GM19240 (cell line): ENCODE measurements around the gene BTG4.

Source experiments
- DNase-seq: peaks from one replicate; pipeline ENCODE4 v3.0.0; 2011; ENCODE audit warnings: low spot score; ENCODE audit not compliant: insufficient read length

The BTG4 gene

DNA sequence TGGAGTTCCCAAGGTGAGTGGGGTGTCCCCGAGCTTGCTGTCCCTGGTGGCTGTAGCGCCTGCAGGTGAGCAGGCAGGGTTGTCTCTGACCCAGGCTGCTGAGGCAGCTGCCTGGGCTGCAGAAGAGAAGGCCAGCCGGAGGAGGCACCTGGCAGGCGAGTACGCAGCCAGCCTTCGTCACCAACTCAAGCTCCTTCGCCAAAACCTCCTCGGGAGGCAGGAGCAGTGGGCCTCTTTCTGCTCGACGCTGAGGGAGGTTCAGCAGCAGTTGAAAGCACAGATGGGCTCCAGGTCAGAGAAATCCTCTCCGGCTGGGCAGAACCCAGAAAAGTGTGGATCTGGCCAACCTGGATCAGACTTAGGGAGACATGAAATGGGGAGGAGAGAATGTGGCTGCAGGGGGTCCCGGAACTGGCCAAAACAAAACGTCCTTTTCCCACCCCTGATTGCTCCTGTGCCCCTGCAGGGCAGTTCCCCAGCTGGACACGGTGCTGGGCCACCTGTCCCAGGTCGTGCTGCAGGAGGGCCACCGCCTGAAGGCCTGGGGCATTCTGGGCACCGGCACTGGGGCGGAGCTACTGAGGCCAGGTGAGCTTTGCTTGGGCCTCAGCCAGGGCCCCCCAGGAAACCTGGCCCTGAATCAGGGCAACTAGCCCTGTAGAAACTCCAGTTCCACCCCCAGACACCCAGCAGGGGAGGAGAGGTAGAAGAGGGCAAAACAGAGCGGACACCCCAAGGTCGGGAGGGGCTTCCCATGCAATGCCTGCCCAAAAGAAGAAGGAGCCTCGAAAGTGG, 56.7 kb downstream of the BTG4 start:
- no peak for DNase-seq

DNA sequence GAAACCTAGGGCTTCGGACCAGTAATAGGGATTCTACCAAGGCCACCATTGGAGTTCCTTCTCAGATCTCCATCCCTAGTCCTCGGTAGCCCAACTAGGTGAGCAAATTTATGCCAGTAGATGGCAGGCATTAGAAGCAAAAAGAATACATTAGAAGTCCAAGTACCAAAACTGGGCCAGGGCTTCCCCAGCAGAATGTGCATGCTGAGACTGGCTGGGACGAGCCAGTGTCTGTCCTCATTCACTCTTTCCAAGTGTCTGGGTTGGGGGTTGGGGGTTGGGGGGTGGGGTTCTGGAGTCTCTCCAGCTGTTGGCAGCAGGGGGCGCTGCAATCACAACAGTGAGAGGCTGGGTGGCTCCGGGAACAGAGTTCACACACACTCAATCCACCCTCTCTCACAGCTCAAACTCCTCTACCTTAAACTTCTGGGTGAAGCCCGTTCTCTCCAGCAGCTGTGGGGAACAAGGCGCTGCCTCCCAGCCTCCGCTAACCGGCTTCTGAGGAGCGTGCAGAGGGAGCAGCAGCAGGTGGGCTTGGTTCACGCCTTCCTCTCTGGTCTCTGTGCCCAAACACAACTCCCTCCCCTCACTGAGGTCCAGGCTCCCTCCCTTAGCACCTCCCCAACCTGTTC, 57.5 kb downstream of the BTG4 start:
- no peak for DNase-seq

DNA sequence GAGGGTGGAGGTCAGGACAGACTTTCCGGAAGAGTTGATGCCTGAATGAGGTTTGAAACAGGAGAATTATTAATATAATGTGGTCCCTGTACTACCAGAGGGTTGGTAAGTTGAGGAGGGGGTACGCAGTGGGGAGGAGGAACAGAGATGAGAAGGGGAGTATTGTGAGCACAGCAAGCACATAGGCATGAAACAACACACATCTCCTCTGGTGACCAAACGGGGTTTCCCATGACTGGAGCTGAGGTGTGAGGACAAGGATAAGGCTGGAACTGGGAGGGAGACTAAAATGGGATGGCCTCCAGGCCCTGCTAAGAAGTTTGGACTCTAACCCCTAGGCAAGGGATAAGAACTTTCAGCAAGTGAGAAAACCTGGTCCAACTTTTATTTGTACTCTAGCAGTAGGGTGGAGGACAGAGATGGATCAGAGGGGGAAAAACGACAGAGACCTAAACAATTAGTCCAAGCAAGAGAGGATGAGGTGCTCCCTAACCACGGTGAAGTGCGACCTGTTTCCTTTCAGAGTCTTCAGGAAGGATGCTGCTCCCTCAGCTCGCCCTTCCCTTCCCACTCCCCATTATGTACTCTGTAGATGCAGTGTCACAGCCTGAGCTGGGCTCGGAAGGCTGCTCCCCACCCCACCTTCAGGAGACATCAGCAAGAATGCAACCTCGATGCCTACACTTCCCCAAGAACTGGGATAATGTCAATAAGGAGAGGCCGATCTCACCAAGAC, 59.2 kb downstream of the BTG4 start:
- DNase-seq, result no peak

DNA sequence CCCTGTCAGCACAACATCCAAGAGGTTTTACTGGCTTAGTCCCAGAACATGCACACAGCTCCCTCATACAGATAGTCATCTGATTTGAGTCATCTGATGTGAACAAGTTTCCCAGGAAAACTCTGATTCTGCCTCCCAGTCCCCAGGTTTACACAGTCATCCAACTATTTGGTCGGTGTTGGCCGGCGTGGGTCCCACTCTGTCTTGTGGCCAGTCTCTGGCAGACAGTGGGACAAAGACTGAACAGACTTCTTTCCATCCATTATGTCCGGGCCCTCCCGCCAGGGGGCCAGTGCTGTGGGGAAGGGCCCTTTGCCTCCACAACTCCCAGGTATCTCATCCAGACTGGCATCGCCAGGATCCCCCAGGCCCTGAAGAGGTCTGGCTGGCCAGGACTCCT, 60.0 kb downstream of the BTG4 start:
- no peak for DNase-seq

DNA sequence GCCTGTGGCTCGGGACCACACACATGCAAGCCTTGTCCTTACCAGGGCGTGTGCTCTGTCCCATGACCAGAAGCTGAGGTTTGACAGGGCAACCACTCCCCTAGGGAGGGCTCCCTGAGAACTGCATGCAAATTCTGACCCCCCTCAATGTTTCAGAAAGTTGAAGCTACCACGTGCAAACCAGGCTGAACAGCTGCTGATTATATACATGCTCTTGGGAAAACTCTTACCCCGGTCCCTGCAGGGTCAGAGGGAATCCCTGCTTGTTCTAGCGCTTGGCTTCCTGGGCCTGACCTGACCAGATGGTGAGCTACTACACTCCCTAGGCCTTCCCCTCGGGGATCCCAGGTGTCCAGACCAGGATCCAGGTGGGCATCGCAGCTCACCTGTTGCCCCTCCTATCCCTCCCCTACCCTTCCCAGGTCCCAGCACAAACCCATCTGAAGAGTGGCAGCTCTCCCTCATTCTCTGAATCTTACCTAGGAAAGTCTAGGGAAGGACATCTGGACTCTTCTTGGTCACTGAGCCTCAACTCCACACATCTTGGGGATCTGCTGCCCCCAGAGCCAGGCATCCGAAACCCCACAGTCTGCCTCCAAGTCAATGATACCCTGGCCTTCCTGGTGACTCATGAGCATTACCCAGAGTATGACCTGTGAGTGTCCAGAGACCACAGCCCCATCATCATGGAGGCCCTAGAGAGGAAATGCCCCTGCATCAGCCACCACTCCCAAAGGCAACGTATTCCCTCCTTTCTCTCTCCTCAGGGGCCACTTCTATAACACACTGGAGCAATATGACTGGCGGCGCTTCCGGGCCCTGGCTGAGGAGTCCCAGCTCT, 61.5 kb downstream of the BTG4 start:
- peak; percentile 44 for DNase-seq

DNA sequence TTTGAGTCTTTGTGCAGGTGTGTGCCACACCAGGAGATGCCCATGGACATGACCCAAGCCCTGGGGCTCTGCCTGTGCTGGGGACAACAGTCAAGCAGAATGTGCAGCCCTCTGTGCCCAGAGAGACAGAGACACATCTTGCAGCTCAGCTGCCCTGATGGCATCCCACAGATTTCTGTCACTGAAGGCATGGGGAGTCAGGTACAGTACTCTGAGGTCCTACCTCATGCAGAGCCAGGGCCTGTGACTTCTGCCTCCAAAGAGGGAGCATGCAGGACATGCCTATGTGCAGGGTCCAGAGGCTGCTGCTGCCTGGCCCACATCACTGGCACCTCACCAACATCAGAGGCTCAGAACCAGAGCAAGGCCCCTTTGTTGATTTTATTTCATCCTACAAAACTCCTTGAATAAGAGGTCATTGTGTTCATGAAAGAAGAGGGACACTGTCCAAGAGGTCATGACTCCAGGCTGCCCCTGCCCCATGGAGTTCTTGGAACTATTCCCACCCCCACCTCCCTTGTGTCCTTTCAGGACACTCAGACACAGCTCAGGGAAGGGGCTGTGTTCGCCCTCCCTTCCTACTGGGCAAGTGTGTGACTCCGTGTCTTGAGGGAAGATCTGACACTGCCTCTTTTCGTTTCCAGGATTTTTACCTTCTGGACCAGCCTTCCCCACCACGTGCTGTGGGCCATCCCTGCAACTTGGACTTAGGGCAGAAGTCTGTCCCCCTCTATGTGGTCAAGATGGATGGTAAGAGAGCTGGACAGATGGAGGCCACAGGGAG, 62.3 kb downstream of the BTG4 start:
- DNase-seq, result no peak

DNA sequence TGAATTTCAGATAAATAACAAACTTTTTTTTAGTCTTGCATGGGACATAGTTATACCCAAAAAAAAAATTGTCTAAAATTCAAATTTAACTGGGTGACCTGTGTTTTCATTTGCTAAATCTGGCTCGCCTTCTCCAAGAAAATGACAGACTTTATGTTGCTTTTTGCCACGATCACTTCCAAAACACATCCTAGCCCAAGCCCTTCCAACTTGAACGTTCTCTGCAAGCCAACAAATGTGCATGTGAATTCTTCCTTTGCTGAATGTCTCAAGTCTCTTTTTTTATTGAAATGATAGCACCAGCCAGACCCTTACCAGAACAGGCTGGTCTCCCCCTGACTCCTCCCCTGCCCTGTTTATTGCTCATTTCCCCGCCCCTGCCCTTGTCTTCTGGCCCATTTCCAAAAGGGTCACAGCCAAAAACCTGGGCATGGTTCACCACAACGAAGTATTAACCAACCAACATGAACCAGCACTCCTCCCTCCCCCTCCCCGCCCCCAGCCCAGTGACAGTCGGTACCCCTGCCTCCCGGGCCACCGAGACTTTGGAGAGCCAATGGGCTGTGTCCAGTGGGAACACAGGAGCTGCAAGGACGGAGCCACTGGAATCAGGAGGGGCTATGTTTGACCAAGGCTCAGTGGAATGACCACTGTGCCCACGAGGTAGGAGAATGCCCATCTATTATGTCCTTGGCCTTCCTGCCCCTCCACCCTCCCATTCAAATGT, 63.2 kb downstream of the BTG4 start:
- DNase-seq, result no peak

DNA sequence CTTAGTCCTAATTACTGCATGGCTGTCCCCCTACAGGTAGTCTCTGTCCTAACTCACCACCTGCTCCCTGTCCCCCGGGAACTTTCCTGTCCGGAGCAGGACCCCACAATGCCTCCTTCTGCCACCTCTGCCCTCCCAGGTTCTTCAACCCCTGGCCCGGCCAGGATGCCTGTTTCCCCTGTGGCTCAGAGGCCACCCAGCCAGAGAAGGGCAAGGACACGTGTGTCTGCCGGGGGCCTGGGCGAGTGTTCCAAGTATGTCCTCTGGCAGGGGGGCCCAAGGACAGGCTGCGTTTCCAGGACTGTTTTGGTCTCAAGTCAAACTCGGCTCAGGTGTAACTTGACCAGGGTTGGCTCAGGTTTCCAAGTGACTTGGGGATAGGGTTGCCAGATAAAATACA, 63.8 kb downstream of the BTG4 start:
- DNase-seq, result no peak

DNA sequence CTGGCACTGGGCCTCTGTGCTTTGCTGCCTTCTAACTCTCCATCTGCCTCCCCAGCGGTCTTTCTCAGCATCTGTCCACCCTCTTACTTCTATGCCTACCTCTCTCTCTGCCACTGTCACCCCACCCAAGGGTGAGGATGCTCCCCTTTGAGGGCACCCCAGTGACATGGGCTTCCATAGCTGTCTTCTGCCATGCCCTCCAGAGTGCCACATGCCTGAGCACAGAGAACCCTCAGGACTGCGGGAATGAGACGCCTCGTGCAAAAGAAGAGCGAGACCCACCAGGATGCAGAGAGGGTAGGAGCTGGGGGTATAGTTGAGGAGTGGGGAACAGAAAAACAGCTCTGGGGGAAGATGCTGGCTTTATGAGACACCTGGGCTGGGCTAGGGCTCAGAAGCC, 64.3 kb downstream of the BTG4 start:
- DNase-seq, result no peak

DNA sequence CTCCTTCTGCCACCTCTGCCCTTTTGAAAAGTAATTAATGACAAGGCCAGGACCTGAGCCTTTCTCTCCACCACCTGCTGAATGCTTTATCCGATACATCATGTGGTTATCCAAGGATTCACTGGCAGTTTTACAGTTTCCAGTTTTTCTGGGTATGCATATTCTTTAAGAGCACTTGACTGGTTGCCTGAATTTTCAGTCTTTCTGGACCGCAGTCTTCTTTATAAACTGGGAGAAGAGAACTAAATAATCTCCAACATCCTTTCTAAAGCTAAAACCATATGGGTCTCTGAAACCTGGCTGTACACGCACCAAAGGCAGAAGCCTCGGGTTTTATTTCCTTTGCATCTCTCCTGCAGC, 65.1 kb downstream of the BTG4 start:
- no peak for DNase-seq

DNA sequence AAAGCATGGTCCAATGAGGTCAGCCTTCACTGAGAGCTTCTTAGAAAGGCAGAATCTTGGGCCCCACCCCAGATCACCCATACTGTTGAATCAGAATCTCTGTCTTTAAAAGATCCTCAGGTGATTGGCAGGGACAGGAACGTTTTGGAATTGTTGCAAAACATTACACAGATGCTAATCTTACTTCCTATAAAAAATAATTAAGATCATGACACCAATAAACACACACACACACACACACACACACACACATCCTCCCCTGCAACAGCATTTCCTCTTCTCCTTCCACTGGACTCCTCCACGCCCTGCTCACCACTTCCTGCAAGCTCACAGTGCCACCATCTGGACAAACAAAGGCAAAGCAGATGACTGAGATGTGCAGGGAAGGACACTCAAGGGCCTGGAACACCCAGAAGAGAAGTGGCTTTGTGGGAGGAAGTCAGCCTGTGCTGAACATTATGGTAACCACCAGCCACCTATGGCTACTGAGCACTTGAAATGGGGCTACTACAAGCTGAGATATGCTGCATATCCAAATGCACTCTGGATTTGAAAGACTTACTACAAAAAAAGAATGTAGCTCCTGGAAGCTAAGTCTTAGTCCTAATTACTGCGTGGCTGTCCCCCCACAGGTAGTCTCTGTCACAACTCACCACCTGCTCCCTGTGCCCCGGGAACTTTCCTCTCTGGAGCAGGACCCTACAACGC, 65.6 kb downstream of the BTG4 start:
- DNase-seq, result peak; percentile 95

DNA sequence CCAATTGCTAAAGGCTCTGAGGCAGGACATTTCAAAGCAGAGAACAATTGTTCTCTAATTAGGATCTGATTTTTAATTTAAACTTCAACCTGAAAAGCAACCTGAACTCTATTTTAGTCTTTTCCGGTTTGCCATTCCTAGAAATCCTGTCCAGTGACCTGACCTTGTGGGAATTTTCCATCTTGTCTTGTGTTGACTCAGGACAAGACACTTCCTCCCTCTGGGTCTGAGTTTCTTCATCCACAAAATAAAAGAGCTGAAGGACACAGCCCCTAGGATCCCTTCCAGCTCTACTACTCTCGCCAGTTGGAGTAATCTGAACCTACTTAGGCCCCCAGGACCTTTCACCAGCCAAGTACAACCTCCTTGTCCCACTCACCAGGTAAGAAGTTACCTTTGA, 66.6 kb downstream of the BTG4 start:
- no peak for DNase-seq
